Measurements from ENCODE around the gene MRPL41.
"Not testable (repeated sequence)": the region's sequence is repeated elsewhere in the genome, so short reads cannot be mapped to it uniquely, and the experiment has no call there.

MRPL41 gene

GRCh38 chr9:137554349-137554748 lies 2.7 kb downstream of the MRPL41 start:
- H3K4me3 ChIP-seq (ENCODE audit: low read length), result no peak overlapping the region
- TF ChIP-seq ZNF274 (IDR thresholded peaks at IDR 0.05; ENCODE audit: low read depth, low read length), result no peak

DNA sequence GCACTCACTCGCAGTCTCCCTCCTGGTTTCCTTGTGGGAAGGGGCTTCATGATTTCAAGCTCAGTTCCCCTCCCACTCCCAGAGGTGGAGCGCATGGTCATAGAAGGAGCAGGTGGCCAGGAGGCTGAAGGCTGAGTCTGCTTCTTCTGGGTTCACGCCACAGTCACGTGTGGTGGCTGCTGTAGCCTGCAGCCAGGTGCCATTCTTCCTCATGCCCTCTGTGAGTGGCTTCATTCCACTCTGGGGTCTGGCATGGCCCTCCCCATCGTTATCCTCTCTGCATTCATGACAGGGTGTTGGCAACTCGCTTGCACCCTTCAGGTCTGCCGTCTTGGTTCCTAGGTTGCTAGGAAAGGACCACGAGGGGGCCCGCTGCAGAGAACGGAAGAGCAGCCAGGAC lies 3.5 kb downstream of the MRPL41 start:
- no peak for TF ChIP-seq ZNF274 (IDR thresholded peaks at IDR 0.05; ENCODE audit: low read depth, low read length)

DNA sequence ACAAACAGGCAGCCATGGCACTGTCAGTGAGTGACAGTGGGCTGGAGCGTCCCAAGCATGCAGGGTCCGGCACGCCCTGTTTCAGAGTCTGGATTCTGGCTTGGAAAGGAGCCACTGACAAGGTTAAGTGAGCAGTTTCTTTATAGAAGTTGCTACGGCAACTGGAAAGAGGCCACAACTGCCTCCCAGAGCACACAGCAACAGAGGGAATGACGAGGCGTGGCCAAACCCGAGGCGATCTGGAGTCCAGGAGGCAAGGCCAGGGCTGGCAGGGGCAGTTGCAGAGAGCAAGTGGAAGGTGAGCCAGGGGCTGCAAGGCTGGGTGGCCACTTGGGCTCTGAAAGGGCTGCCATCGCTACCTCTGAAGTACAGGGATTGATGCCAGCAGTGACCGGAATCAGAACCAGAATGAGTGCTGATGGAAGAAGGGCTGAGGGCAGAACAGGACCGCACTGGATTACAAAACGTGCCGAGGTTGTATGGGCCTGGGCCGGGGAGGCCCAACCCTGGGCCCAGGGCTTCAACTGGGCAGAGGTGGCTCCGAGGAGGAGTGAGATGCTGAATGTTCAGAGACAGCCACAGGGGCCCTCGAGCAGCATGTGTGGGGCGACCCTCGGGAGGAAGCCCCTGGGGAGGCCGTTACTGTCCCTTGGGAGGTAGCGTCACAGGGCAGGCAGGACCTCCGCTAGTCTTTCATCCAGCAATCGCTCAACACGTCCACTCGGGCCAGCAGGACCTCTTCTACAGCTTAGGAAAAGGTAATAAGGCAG lies 4.6 kb downstream of the MRPL41 start:
- no peak for TF ChIP-seq ZNF274 (IDR thresholded peaks at IDR 0.05; ENCODE audit: low read depth, low read length)
- no peak overlapping the region for H3K4me3 ChIP-seq (ENCODE audit: low read length)

More for the DNA sequence above, 3.5 kb downstream of the MRPL41 start:
- H3K4me3 ChIP-seq (ENCODE audit: low read length), result no peak overlapping the region

GRCh38 chr9:137558127-137558526 lies 6.4 kb downstream of the MRPL41 start:
- no peak for TF ChIP-seq ZNF274 (IDR thresholded peaks at IDR 0.05; ENCODE audit: low read depth, low read length)
- H3K4me3 ChIP-seq (ENCODE audit: low read length), result no peak overlapping the region

DNA sequence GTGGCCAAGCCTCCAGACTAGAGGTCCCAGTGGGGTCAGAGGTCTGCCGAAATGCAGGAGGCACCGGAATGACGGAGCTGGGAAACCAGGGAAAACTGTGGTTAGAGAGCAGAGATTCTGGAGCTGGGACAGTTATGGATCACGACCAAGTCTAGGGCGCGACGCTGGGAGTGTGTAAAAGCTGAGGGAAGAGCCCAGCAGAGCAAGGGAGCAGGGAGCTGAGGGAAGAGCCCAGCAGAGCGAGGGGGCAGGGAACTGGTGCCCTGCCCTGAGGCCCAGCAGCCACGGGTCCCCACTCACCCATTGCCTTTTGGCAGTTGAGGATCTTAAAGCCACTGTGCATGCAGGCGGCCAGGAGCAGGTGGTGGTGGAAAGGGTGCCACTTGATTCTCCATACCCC lies 12.5 kb downstream of the MRPL41 start:
- H3K4me3 ChIP-seq (ENCODE audit: low read length), result no peak overlapping the region
- TF ChIP-seq ZNF274 (IDR thresholded peaks at IDR 0.05; ENCODE audit: low read depth, low read length), result no peak

DNA sequence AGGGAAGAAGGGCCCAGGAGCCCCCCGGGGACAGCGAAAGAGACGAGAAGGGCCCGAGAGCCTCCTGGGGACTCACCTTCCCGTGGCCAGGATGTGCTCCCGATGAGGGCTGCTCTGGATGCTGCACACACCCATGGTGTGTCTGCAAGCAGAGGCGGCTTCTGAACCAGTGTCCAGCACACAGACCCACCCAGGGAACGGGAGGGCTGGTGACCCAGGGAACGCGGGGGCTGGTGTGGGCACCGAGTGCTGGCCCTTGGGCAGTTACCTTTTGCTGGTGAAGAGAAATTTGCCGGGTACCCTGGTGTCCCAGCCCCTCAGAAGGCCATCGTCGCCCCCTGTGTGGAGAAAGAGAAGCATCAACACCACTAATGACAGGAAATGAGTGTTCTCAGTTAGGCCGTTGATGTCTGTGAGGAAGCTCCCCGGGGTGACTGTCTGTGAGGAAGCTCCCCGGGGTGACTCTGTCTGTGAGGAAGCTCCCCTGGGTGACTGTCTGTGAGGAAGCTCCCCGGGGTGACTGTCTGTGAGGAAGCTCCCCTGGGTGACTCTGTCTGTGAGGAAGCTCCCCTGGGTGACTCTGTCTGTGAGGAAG lies 13.2 kb downstream of the MRPL41 start:
- no peak for TF ChIP-seq ZNF274 (IDR thresholded peaks at IDR 0.05; ENCODE audit: low read depth, low read length)

DNA sequence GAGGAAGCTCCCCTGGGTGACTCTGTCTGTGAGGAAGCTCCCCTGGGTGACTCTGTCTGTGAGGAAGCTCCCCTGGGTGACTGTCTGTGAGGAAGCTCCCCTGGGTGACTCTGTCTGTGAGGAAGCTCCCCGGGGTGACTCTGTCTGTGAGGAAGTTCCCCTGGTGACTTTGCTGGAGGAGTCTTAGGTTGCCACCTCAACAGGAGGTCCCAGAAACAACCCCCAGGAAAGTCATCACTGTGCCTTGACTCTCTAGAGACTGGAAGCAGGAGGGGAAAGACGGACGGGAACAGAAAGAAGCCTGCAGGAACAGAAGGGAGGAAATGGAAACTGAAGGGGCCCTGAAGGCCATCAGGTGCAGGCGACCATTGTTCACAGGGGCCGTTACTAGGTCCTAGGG lies 16.8 kb downstream of the MRPL41 start:
- not testable (repeated sequence) for H3K4me3 ChIP-seq (ENCODE audit: low read length)

More for the DNA sequence above, 13.2 kb downstream of the MRPL41 start:
- no peak overlapping the region for H3K4me3 ChIP-seq (ENCODE audit: low read length)

- H3K4me3 ChIP-seq (ENCODE audit: low read length), result no peak overlapping the region
- TF ChIP-seq ZNF274 (IDR thresholded peaks at IDR 0.05; ENCODE audit: low read depth, low read length), result no peak
Measured at GRCh38 chr9:137569609-137570203, 18.0 kb downstream of the MRPL41 start.

DNA sequence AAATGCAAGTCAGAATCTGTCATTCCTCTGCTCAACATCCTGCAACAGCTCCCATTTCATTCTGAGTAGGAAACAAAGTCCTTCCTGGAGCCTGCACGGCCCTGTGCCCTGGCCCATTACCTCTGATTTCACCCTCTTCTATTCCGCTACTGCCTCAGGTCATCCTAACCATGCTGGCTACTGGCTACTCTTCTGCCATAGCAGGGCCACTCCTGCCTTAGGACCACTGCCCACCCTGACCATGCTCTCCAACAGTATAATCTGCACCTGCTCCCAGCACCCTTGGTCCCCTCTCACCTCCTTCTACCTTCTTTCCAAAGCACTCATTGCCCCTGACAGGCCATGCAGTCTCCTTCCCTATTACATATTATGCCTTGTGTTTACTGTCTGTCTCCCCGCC lies 18.9 kb downstream of the MRPL41 start:
- H3K4me3 ChIP-seq (ENCODE audit: low read length), result no peak overlapping the region
- no peak for TF ChIP-seq ZNF274 (IDR thresholded peaks at IDR 0.05; ENCODE audit: low read depth, low read length)

GRCh38 chr9:137574192-137574591 lies 22.5 kb downstream of the MRPL41 start:
- TF ChIP-seq ZNF274 (IDR thresholded peaks at IDR 0.05; ENCODE audit: low read depth, low read length), result no peak
- H3K4me3 ChIP-seq (ENCODE audit: low read length), result no peak overlapping the region

DNA sequence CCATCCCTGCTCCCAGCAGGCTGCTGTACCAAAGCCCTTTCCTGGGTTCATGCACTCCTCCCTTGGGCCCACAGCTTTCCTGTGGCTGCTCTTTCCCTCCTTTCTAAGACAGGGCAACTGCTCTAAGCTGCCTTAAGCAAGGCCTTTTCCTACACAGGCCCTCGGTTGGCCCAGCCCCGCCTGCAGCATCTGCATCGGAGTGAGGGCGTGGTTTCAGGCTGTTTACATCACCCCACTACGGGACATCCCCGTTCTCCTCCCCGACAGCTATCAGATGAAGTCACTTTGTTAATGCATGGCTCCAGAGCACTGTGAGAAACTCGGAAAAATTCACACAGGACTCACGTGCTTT lies 23.7 kb downstream of the MRPL41 start:
- TF ChIP-seq ZNF274 (IDR thresholded peaks at IDR 0.05; ENCODE audit: low read depth, low read length), result no peak

GRCh38 chr9:137575716-137576411 lies 24.2 kb downstream of the MRPL41 start:
- H3K4me3 ChIP-seq (ENCODE audit: low read length), result no peak overlapping the region
- no peak for TF ChIP-seq ZNF274 (IDR thresholded peaks at IDR 0.05; ENCODE audit: low read depth, low read length)

More for the DNA sequence above, 23.7 kb downstream of the MRPL41 start:
- no peak overlapping the region for H3K4me3 ChIP-seq (ENCODE audit: low read length)

DNA sequence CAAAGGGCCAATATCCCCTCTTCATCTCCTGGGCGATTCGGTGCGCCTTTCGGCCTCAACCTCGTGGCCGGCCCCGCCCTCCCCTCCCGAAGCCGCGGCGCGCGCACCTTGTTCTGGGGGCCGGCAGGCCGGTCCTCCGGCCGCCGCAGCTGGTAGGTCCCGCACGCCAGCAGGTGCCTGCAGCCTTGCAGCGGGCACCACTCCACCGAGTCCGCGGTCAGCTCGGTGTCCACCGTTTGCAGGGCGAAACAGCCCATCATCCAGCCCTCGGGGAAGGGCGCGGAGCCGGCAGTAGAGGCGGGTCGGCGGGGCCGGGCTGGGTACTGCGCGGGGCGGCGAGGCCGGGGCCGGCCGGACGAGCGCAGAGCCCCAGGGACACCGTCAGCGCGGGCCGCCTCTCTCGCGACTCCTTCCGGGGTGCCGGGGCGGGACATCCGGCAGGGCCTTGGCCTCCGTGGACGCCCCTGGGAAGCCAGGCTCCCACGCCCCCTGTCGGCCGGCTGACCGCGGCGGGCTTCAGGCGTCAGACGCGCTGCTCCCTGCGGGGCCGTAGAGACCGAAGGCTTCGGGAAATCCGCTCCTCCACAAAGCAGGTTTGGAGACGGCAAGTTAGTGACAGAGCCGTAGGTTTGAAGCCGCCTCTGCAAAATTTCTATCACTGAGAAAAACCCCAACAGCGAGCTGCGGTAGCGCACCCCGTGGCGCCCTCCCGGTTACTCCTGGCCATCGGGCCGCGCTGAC lies 27.0 kb downstream of the MRPL41 start, which contains the start of gene DPH7:
Gene DPH7 (minus strand): TSS at position 408 of the 741 bp plus-strand sequence. CDS start 148 bp downstream, at position 260.
- H3K4me3 ChIP-seq (ENCODE audit: low read length), result peak within 1 kb of the TSS; percentile 87
- no peak for TF ChIP-seq ZNF274 (IDR thresholded peaks at IDR 0.05; ENCODE audit: low read depth, low read length)

DNA sequence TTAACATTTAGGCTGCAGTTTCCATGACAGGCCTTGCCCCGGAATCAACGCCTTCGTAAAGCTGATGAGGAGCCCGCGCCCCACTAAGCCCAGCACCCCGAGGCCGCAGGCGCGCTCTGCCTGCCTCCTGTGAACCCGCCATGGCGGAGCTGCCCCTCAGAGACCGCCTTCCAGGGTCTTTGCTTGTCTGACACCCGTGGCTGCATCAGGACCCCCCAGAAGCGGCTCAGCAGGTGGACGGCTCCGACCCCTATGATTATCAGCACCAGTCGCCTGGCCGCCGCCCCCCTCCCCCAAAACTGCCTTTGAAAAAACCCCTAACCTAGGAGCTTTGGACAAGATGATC lies 27.6 kb downstream of the MRPL41 start:
- TF ChIP-seq ZNF274 (IDR thresholded peaks at IDR 0.05; ENCODE audit: low read depth, low read length), result no peak
- peak overlapping the region; percentile 1; the same call in 1 of the 2 replicates for H3K4me3 ChIP-seq (ENCODE audit: low read length)
